Stimulated activated CD4-positive, alpha-beta T cell treated with anti-CD3 and anti-CD28 coated beads, Interleukin-2, amount 100 ng/mL, for 48 hours (primary cell): ENCODE results near the gene ANTXRL.
A peak's percentile ranks its signal among the peaks of the same experiment; 100 is the strongest.
"Not testable (repeated sequence)": the region's sequence is repeated elsewhere in the genome, so short reads cannot be mapped to it uniquely, and the experiment has no call there.

Experiments used
- DNase-seq, 2 donors: peaks; one replicate each; pipeline ENCODE4 v3.0.0-alpha.2; 2020

ANTXRL gene

DNA sequence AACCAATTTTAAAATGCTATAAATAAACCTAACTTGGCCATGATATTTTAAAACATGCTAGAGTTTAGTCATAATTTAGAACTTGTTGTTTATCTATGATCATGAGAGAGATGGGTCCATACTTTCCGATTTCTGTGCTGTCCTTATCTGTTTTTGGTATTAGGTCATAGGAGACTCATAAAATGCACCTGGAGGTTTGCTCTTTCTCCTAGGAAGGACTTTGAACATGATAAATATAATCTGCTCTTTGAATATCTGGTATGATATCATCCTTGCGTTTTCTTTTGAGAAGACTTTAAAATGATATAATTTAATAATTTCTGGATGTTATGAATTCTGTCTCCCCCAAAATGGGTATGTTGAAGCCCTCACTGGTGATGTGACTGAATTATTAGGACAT lies 9.0 kb upstream of the ANTXRL start:
- DNase-seq, result no peak

DNA sequence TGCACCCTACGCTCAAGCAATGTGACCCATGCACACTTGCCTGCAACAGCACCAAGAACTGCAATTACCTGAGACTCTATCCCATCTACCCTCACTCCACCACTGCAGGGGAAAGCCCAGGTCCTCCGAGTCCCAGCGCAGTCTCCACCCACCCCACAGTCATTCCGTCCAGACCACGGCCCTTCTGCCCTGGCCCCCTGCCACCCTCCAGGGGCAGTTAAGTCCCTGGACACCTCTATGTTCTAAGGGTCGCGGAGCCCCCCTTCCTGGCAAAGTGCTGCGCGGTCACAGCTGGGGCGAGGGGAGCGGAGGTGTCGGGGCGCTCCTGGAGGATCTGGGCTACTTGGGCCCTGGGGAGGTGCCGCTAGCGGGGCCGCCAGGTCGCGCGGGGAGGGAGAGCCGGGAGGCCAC lies 4.4 kb upstream of the ANTXRL start:
- DNase-seq, result not testable (repeated sequence)

- DNase-seq, result peak; percentile 39 to 56
Observed at GRCh38 chr10:46282842-46283574, 3.8 kb upstream of the ANTXRL start.

GRCh38 chr10:46283580-46284285 lies 3.1 kb upstream of the ANTXRL start:
- DNase-seq, result no peak

- DNase-seq, result peak; percentile 75 to 82
Observed at GRCh38 chr10:46284286-46285229, 2.2 kb upstream of the ANTXRL start.

DNA sequence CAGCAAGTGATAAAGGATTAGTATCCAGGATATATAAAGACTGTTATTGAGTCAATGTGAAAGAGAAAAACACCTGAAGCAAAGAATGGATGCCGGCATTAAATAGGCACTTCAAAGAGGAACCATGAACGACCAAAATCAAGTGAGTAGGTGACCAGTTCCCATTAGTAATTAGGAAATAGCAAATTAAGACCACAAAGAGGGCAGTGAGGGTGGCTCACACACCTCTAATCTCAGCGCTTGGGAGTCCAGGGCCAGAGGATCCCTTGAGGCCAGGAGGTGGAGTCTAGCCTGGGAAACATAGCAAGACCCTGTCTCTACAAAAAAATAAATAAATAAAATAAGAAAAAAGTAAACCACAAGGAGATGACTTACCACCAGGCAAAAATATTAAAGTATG lies 1.5 kb upstream of the ANTXRL start:
- no peak for DNase-seq

DNA sequence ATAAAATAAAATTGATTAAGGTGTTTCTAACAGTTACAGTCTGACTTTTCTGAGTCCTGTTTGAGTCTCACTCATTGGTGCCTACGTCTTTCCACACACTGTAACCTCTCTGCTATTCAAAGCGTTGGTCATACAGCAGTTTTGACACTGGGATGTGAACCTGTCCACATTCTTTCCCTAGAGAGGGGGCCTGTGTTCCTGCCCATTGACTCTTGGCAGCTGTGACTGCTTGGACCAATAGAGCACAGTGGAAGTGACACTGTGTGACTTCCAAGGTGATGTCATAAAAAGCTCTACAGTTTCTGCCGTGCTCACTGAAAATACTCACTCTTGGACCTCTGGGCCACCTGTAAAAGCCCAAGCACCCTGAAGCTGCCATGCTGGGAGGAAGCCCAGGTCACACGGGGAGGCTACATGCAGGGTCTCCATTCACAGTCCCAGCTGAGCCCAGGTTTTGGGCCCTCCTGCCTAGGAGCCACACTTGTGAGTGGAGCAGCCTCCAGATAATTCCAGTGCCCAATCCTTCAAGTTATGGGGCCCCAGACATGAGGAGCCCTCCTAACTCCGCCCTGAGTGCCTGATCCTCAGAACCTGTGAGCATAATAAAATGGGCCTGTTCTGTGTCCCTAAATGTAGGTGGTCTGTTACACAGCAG lies 704 bp upstream of the ANTXRL start:
- no peak for DNase-seq

DNA sequence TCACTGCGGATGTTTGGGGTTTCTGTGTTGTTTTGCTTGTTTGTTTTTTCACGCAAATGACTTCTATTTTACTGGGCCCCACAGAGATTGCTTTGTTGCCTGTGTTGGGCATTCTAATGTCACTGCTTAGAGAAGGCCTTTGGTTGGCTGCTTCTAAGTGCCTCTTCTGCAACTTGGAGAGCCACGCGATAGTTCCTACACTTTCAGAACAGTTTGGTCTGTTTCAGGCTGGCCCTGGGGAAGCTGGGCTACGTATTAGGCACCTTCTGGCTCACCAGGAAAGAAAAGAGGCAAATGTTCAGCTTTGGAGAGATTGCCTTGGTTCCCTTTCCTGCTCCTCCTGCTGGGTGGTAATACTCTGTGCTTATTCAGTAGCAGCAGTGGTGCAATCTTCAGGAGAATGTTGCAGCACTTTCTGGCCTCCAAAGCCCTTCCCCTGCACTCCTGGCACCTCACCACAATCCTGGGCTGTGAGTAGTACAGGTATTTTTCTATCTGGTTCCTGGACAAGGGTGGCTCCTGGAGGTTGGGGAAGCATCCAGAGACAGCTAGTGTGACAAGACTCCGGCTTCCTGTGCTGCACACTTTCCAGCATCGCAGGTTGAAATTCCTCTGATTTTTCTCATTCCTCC lies 1.2 kb downstream of the ANTXRL start:
- DNase-seq, result no peak

DNA sequence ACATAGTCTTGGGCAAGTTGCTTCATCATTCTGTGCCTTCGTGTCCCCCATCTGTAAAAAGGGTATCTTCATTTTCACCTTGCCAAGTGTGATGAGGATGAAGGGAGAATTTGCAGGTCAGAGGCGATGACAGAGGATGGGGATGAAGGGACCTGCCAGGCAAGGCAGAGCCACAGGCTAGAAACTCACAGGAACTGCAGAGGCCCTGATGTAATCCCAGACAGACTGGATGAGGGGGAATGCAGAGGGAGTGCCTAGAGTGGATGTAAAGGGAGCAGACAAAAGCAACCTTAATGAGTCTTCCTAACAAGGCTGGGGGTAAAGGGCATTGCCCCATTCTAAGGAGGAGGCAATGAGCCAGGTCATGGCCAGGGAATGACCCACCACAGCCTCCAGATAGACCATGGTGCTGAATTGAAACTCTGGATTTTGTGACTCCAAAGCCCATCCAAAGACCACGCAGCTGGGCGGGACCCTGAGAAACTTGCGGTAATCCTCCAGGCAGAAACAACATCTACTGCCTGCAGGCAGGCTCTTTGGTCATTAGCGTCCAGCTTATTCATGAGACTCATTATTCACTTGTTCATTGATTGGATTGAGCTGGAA lies 1.9 kb downstream of the ANTXRL start:
- no peak for DNase-seq

- no peak for DNase-seq
Observed at GRCh38 chr10:46289209-46289810, 2.5 kb downstream of the ANTXRL start.

DNA sequence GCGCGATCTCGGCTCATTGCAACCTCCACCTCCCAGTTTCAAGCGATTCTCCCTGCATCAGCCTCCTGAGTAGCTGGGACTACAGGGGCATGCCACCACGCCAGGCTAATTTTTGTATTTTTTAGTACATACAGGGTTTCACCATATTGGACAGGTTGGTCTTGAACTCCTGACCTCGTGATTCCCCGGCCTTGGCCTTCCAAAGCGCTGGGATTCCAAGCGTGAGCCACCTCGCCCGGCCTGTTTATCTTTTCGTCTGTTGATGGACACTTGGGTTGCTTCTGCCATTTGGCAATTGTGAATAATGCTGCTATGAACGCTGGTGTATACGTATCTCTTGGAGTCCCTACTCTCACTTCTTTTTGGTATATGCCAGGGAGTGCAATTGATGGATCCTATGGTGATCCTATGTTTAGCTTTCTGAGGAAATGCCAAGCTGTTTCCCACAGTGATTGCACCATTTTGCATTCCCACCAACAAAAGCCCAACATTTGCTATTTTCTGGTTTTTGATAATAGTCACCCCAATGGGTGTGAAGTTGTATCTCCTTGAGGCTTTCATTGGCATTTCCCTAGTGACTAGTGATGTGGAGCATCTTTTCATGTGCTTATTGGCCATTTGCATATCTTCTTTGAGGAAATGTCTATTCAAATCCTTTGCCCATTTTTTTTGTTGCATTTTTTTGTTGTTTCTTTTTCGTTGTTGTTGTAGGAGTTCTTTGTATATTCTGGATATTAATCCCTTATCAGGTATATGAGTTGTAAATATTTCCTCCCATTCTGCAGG lies 3.5 kb downstream of the ANTXRL start:
- DNase-seq, result no peak

DNA sequence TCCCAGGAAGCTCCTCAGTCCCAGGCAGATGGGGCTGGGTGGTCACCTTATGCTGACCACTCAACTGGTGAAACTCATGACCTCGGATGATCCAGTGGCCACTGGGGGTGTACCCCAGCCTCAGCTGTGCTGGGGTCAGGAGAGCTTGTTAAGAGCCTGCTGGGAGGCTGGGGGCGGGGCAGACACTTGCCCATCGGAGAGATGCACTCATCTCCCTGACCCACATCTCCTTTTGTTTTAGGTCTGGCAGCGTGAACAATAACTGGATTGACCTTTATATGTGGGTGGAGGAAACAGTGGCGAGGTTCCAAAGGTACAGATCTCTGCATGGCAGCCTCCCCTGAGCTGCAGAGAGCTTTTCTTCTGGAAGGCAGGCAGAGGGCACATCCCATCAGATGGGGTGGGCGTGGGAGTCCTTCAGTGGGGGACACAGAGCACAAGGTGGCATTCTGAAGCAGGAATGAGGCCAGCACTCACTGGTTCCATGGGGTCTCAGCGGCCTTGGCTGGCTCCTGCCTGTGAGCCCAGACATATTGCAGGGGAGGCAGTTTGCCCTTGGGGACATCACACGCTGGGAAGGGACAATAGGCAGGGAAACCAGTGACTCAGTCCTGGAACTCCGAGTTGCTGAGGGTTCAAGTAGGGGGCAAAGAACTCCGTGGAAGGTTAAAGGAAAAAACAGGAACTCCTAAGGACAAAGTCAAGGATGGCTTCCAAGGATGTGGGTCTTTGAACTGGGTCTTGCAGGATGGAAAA lies 5.2 kb downstream of the ANTXRL start:
- DNase-seq, result no peak

DNA sequence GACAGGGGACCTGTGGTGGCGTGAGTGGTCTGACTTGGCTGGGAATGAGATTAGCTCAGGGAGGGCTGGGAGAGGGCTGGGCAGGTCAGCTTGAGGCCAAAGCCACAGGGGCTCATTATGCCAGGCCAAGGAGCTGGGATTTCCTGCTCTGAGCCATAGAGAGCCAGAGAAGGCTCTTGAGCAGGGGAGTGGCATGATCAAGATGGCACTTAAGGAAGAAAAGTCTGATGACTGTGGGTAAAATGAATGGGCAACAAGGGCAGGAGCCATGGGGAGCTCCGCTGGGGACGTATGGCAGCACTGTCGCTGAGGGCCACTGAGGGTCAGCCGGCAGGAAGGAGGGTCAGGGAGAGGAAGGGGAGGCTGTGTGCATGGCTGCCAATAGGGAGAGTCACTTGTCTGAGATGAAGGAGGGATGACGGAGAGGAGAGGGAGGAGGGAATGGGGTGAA lies 5.8 kb downstream of the ANTXRL start:
- no peak for DNase-seq

- no peak for DNase-seq
Observed at GRCh38 chr10:46293228-46293627, 6.4 kb downstream of the ANTXRL start.

- DNase-seq, result no peak
Observed at GRCh38 chr10:46293832-46294640, 7.2 kb downstream of the ANTXRL start.

- no peak for DNase-seq
Observed at GRCh38 chr10:46294641-46295220, 7.9 kb downstream of the ANTXRL start.

- DNase-seq, result not testable (repeated sequence)
Observed at GRCh38 chr10:46295350-46296010, 8.7 kb downstream of the ANTXRL start.

- not testable (repeated sequence) for DNase-seq
Observed at GRCh38 chr10:46296086-46296485, 9.3 kb downstream of the ANTXRL start.
